NCI-H2196 treated with DMSO at 0.1 percent for 48 hours (cell line): ENCODE results near the gene AGBL4.
"Not testable (repeated sequence)": the region's sequence is repeated elsewhere in the genome, so short reads cannot be mapped to it uniquely, and the experiment has no call there.

Experiments
- DNase-seq: peaks from one replicate; lab custom pipeline; 2025; ENCODE audit not compliant: unreplicated experiment; lab: John Stamatoyannopoulos, UW

AGBL4 gene

DNA sequence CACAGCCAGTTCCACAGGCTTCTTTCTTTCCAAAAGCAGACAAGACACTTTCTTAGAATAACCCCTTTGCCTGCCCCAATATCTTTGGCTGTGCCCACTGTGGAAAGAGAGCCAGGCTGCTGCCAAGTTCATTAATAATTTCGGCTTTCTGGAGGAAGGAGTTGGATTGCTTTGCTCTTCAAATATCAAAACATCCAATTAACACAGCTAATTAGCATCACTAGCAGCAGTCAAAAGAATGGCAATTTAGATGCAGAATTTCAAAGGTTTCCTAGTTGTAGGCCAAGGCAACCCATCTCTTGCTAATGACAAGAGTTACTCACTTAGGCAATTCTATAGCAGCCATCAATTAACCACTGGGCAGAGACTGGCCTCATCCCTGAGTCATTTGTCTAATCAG, 1460.7 kb downstream of the AGBL4 start:
- no peak for DNase-seq

DNA sequence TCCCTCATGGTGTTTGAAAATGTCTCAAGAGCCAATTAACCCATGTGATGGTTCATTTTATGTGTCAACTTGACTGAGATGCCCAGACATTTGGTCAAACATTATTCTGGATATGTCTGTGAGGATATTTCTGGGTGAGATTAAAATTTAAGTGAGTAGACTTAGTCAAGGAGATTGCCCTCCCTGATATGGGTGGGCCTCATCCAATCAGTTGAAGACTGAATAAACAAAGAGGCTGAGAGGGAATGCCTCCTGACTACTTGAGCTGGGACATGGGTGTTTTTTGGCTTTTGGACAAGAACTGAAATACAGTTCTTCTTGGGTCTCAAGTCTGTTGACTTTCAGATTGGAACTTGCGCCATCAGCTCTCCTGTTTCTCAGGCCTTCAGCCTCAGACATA, 1462.3 kb downstream of the AGBL4 start:
- no peak for DNase-seq

- no peak for DNase-seq
These were observed 1463.2 kb downstream of the AGBL4 start for GRCh38 chr1:48560577-48560976.

- no peak for DNase-seq
These were observed 1463.6 kb downstream of the AGBL4 start for GRCh38 chr1:48560116-48560515.

DNA sequence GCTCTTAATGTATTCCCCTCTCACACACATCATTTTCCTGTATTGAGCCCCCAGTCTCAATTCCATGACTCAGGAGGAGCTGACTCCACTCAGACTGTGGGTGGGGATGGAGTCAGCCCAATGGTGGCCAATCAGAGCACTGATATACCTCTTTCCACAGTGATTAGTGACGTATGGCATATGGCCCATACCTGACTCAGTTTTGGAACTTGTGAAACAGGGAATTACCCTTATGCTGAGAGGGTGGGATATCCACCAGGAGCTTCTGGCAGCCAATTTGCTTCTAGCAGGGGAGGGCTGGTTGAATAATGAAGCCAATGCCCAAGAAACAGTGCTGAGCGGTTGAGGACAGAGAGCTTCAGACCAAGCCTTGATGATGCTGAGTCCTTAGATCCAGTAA, 1465.4 kb downstream of the AGBL4 start:
- DNase-seq: no peak

- DNase-seq: no peak
These were observed 1467.4 kb downstream of the AGBL4 start for GRCh38 chr1:48556186-48556850.

DNA sequence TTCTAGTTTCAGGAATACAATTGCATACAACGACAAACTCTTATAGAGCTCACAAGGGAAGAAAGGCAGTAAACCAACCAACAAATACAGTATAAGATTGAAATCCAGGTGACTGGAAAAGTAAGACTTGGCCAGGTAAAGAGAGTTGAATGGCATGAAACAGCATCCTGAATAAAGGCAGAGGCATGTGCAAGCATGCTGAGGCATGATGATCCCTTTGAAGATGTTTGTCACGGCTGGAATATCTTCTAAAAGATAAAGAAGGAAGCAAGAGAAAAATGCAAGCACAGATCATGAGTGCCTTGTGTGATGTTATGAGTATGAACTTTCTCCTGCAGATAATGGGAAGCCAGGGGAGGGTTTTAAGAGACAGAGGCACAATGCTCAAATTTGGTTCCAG, 1468.5 kb downstream of the AGBL4 start:
- no peak for DNase-seq

- DNase-seq: no peak
These were observed 1470.7 kb downstream of the AGBL4 start for GRCh38 chr1:48552903-48553606.

DNA sequence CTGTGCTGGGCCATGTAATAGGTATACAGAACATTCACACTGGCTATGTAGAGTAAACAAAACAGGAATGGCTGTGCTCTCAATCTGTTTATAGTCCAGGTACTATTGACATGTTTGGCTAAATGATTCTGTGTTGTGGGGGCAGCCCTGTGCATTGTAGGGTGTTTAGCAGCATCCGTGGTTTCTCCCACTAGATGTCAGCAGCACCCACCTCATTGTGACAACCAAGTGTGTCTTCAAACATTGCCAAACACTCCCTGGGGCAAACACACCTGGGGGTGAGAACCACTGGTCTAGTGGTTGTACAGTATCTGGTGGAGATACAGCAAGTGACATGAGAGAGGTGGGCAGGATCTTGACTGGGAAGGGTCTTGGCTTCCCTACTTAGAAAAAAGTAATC, 1471.3 kb downstream of the AGBL4 start:
- no peak for DNase-seq

DNA sequence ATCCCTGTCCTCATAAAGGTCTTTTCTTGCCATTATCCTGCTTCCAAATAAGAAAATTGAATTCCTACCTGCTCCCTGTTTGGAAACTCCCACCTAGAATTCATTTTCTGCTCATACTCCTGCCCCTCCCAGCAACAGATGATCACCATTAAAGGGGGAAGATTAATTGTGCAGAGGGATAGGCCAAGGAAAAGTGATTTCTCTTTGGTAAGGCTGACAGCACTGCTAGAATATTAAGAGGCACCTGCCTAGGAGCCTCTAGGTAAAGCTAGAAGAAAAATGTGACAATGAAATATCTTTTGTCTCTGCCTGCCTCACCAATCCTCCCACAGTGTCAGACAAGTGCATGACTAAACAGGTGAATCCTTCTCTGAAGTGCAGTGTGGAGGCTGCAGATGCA, 1474.8 kb downstream of the AGBL4 start:
- no peak for DNase-seq

DNA sequence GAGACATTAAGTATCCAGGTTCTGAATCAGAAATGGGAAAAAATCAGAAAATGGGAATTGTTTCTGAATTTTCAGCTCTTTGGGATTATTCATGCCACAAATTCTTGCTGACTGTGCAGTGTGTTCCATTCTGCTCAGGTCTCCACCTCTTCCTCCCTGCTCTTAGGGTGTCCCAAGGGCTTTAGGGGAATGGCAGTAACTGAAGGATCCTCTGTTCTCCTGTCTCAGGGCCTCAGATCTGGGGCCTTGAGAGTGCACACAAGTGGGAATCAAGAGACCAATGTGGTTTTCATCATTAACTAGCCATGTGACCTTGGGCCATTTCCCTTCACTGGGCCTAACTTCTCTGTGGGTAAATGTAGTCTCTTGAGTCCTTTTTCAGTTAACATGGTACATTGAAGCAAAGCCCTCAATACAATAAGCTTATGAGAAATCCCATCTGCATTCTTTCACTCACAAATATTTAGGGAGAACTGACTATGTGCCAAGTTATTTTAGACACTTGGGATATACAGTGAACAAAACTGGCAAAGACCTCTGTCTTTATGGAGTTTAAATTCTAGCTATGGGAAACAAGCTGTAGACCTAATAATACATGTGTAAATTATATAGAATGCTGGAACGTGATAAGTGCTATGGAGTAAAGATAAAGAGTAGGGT, 1476.1 kb downstream of the AGBL4 start:
- DNase-seq: no peak

DNA sequence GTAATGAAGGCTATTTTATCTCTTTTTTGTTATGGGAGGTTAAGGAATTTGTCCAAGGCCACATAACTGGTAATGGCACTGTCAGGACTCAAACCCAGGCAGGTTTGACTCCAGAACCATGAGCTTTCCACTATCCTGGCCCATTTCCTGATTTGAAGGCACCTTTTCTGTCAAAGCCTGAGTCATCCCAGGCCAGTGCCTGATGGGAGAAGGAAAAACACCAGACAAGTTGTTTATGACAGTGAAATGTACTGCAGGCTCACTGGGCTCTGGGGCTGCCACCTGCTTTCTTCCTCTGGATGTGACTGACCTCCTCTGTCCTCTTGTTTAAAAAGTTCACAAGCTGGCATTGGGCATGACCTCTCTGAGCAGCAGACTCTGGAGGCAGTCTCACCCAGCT, 1479.9 kb downstream of the AGBL4 start:
- no peak for DNase-seq

DNA sequence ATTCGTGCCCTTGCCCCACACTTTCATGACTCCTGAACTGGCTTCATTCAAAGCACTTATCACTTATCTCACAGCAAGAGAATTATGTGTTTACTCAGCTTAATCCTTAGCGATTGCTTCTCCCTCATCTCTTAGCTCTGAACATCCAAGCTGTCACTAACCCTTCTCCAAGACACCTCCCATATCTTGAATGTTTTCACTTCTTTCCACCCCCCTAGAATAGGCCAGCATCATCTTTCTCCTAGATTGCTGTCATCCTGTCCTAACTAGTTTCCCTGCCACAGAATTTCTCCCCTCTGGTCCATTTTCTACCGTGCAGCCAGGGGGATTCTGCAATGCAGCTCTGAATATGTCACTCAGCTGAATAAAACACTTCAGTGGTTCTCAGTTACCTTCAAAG, 1483.2 kb downstream of the AGBL4 start:
- DNase-seq: no peak

DNA sequence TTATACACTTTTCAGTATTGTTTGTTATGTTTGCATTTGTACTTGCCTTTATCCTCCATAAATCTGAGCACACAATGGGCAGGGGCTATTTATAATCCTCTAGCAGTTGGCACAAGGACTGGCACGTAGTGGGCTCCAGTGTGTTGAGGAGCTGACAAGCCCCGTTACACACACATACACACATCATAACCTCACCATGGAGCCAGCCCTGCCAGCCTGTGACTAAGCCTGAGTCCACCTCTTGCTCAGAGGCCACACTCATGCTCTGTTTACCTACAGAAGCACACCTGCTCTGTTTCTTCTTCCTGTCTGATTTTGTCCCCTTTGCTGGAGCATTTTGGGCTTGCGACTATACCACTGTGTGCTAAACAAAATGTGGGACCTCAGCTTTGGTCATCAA, 1487.3 kb downstream of the AGBL4 start:
- no peak for DNase-seq

- DNase-seq: no peak
These were observed 1490.8 kb downstream of the AGBL4 start for GRCh38 chr1:48532976-48533375.

DNA sequence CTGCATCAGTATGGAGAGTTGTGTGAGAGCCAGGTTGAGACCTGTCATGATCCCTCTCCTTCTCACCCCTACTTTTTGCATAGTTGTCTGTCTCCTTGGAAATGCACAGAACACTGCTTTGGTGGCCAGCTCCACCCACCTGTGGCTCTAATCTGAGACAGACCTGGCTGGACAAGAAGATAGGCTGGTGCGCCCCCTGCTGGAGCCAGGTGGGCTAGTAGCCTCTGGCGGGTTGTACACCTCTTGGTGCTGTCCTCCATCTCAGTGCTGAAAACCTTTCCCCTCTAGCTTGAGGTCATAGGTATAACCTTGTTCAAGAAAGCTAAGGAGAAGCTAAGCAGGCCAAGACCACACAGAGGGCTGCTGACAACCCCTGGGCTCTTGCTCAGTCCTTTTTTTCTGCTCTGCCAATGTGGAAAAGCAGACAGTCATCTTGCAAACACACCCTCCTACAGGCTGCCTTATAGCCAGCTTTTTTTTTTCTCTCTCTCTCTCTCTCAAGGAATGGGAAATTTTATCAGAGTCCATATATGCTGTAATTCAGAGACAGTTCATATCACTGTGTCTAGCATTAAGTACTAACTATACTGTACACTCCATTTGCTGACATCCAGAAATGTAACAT, 1492.9 kb downstream of the AGBL4 start:
- DNase-seq: peak; percentile 35

- no peak for DNase-seq
These were observed 1496.7 kb downstream of the AGBL4 start for GRCh38 chr1:48527051-48527450.

GRCh38 chr1:48526008-48526710, 1497.6 kb downstream of the AGBL4 start:
- peak; percentile 26 for DNase-seq

DNA sequence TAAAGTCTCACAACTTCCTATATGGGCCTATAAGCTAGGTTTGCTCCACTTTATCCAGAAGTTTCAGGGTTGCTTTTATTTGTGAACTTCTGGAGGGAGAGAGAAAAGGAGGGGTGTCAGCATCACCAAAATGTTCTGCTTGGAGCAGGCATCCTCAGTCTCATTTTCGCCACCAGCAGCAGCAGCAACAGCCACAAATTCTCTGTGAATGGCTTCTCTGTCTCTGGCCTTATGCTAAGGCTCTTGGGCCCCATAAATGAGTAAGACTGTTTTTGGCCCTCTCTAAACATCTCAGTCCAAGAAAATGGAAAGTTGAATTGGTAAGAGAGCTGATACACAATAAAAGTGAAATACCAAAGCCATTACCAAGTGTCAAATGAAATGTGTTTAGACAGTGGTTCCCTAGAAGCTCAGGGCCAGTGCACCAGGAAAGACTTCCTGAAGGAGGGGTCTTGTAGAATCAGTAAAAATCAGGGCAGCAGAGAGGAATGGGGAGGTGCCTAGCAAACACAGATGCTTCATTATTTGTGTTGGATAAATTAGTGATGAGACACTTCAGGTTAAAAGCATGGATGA, 1498.8 kb downstream of the AGBL4 start:
- DNase-seq: no peak

DNA sequence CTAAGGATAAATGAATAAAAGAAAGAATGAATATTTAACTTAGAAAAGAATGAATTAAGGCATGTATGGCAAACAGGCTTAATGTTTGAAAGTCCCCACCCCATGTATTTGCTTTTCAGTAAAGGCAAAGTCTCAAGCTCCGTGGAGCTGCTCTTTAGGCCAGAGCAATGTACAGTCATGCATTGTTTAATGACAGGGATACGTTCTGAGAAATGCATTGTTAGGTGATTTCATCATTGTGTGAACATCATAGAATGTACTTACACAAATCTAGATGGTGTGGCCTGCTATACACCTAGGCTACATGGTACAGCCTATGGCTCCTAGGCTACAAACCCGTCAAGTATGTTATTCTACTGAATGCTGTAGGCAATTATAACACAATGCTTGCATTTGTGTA, 1500.2 kb downstream of the AGBL4 start:
- no peak for DNase-seq

- DNase-seq: not testable (repeated sequence)
These were observed 1503.9 kb downstream of the AGBL4 start for GRCh38 chr1:48519896-48520295.
